ENCODE measurements around the gene RASGRF1.

DNA sequence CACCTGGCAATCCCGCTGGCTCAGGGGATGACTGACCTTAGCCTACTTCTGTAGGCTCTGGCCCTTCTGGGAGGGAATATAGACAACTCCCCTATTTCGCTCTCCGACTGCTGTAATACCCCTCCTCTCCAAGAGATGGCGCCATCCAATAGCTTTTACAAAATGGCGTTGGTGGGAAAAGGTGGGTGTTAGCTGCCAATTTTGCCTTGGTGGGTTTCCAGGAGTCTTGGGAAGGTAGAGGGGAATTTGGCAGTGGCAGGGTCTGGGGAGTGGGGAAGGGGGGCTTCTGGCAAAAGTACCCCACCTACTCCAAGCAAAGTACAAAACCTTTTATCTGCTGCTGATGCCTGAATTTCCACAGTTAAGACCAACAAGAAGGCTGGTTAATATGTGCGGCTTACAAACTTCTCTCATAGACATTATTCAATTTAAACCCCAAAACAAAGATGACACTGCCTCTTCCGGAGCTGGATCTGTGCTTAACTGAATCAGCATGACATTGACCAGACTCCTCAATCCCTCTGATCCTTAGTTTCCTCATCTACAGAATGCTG lies 62.1 kb downstream of the RASGRF1 start:
- TF ChIP-seq POLR2A (IDR thresholded peaks at IDR 0.05; ENCODE audit: low read length) = no peak
- TF ChIP-seq GATA1 (IDR thresholded peaks at IDR 0.05; ENCODE audit: low read depth, low read length) = no peak

All from erythroblast (primary cell).